Measurements from ENCODE around the gene CCN5. TPM values are rescaled to one million over a fixed set of nuclear protein-coding genes. Genes with fewer than 3 reads are reported as not detected.
"Not testable (repeated sequence)": the region's sequence is repeated elsewhere in the genome, so short reads cannot be mapped to it uniquely, and the experiment has no call there.

Gene CCN5
- total RNA-seq, 1 donor from 2014 or later = 1.6 TPM

GRCh38 chr20:44756956-44757355, 41.8 kb downstream of the CCN5 start:
- no peak for DNase-seq (ENCODE audit: low spot score)

- DNase-seq (ENCODE audit: low spot score) = no peak
Observed at GRCh38 chr20:44758247-44759101, 43.3 kb downstream of the CCN5 start.

GRCh38 chr20:44759595-44759994, 44.4 kb downstream of the CCN5 start:
- no peak for DNase-seq (ENCODE audit: low spot score)

- DNase-seq (ENCODE audit: low spot score) = no peak
Observed at GRCh38 chr20:44761423-44761822, 46.3 kb downstream of the CCN5 start.

- no peak for DNase-seq (ENCODE audit: low spot score)
Observed at GRCh38 chr20:44762466-44763140, 47.4 kb downstream of the CCN5 start.

GRCh38 chr20:44763798-44764197, 48.6 kb downstream of the CCN5 start:
- not testable (repeated sequence) for DNase-seq (ENCODE audit: low spot score)

GRCh38 chr20:44765091-44765490, 49.9 kb downstream of the CCN5 start:
- no peak for DNase-seq (ENCODE audit: low spot score)

- DNase-seq (ENCODE audit: low spot score) = no peak
Observed at GRCh38 chr20:44765701-44766347, 50.7 kb downstream of the CCN5 start.

- no peak for DNase-seq (ENCODE audit: low spot score)
Observed at GRCh38 chr20:44768256-44768655, 53.1 kb downstream of the CCN5 start.

- DNase-seq (ENCODE audit: low spot score) = no peak
Observed at GRCh38 chr20:44768854-44769480, 53.8 kb downstream of the CCN5 start.

GRCh38 chr20:44769481-44769863, 54.3 kb downstream of the CCN5 start:
- DNase-seq (ENCODE audit: low spot score) = no peak

- DNase-seq (ENCODE audit: low spot score) = no peak
Observed at GRCh38 chr20:44770484-44771171, 55.5 kb downstream of the CCN5 start.

GRCh38 chr20:44771172-44771535, 56.0 kb downstream of the CCN5 start:
- DNase-seq (ENCODE audit: low spot score) = no peak

- DNase-seq (ENCODE audit: low spot score) = no peak
Observed at GRCh38 chr20:44772636-44773035, 57.5 kb downstream of the CCN5 start.

GRCh38 chr20:44773070-44773829, 58.1 kb downstream of the CCN5 start:
- no peak for DNase-seq (ENCODE audit: low spot score)

- DNase-seq (ENCODE audit: low spot score) = no peak
Observed at GRCh38 chr20:44776980-44777379, 61.8 kb downstream of the CCN5 start.

Other genes with a start within 250 kb of the CCN5 start
- gene TTPAL, start 239.5 kb upstream of the CCN5 start, total RNA-seq = 14.8 TPM
- 120 TPM for gene SERINC3, start 193.3 kb upstream of the CCN5 start, total RNA-seq
- gene PKIG, start 132.8 kb upstream of the CCN5 start, total RNA-seq = 92.0 TPM
- gene ADA, start 63.7 kb upstream of the CCN5 start, total RNA-seq = 5.1 TPM
- gene KCNK15, start 30.5 kb downstream of the CCN5 start, total RNA-seq = 14.2 TPM
- 0.06 TPM for gene RIMS4, start 95.2 kb downstream of the CCN5 start, total RNA-seq
- gene YWHAB, start 170.3 kb downstream of the CCN5 start, total RNA-seq = 178 TPM
- gene PABPC1L, start 194.7 kb downstream of the CCN5 start, total RNA-seq = 64.4 TPM
- gene TOMM34, start 245.0 kb downstream of the CCN5 start, total RNA-seq = 21.4 TPM